Tibial nerve (tissue), 4 donors: ENCODE results near the gene ZCCHC7.

ENCODE experiments used
- CTCF ChIP-seq, 5 experiments: fragments of 200-600 bp in 3 of 5; fragments of 450-650 bp in 2 of 5; sonication (generic) in 3 of 5; IDR thresholded peaks; one replicate each; pipeline ENCODE4 v1.5.1; 2016 to 2019; ENCODE audit warnings: antibody characterized with exemption in 5 of 5, mild to moderate bottlenecking in 3 of 5, moderate library complexity in 2 of 5
- EP300 ChIP-seq, 2 donors: sonication (generic); formaldehyde crosslinking; IDR thresholded peaks; one replicate each; pipeline ENCODE4 v1.6.1; 2017; ENCODE audit warnings: antibody characterized with exemption in 2 of 2, mild to moderate bottlenecking in 1 of 2
- POLR2A ChIP-seq, 2 donors: fragments of 450-650 bp; IDR thresholded peaks; one replicate each; pipeline ENCODE4 v1.6.1; 2017; ENCODE audit warnings: antibody characterized with exemption in 2 of 2, mild to moderate bottlenecking in 2 of 2, moderate library complexity in 2 of 2

DNA sequence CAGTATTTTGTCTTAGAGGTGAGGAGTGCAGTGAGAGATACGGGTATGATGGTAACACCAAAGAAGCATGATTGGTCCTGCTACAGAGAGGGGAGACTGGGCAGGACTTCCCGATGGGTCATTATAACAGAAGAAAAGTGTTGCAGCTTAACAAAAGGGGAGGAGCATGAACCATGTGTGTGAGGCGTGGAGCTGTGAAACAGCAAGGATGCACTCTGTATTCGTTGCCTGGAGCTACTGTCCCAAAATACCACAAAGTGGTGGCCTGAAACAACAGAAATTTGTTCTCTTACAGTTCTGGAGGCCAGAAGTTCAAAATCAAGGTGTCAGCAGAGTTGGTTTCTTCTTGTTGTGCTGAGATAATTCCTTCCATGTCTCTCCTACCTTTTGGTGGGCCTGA, 242.8 kb downstream of the ZCCHC7 start:
- TF ChIP-seq CTCF (IDR thresholded peaks at IDR 0.05) (no peak), POLR2A (IDR thresholded peaks at IDR 0.05) (no peak), EP300 (IDR thresholded peaks at IDR 0.05) (no peak)
